ENCODE data around the gene TENM4.

- no peak for TF ChIP-seq POLR2A (IDR thresholded peaks at IDR 0.05)
- TF ChIP-seq CTCF (IDR thresholded peaks at IDR 0.05): peak in 5 of 6 experiments; percentile 44 to 76 (median 59)
Observed at GRCh38 chr11:79461144-79461543, 20.3 kb upstream of the TENM4 start.
